GM20431 (cell line): ENCODE measurements around the gene PRKN.

Source experiments
- in situ Hi-C: fragments of 300-500 bp; cut with MseI, MboI; formaldehyde crosslinking; loops from one replicate; pipeline ENCODE4 v1.15.0; 2020; ENCODE audit warnings: low sequenced_read_pairs; ENCODE audit not compliant: unreplicated experiment

The PRKN gene

DNA sequence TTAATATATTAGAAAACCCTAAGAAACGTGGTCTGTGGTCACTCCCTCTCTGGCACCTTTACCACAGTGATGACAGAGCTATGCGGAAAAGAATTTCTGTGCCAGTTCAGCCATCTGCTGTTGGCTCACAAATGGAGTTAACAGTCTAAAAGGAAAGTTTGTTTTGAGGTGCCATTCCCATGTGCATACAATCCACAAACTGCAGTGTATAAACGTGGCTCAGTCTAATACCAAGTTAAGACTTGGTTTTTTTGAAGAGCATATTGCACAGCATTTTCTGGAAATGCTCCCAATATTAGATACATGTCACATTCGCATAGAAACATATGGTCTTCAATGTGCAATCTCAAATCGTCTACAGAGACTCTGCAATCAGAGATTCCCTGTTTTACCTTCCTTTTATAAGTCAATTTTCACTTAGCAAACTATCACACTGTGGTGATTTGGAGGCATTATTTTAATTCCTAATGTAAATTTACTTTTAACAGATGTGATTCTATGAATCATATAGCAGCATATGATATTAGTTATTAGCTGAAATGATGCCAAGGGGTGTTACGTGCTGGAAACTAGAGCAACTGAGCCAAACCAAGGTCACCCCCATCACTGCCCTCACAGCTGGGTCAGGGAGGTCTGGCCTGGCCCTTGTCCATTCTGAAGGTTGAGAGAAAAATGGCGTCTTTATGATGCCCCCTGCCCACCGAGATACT lies 383.5 kb downstream of the PRKN start:
- in situ Hi-C loops: no loop called here

DNA sequence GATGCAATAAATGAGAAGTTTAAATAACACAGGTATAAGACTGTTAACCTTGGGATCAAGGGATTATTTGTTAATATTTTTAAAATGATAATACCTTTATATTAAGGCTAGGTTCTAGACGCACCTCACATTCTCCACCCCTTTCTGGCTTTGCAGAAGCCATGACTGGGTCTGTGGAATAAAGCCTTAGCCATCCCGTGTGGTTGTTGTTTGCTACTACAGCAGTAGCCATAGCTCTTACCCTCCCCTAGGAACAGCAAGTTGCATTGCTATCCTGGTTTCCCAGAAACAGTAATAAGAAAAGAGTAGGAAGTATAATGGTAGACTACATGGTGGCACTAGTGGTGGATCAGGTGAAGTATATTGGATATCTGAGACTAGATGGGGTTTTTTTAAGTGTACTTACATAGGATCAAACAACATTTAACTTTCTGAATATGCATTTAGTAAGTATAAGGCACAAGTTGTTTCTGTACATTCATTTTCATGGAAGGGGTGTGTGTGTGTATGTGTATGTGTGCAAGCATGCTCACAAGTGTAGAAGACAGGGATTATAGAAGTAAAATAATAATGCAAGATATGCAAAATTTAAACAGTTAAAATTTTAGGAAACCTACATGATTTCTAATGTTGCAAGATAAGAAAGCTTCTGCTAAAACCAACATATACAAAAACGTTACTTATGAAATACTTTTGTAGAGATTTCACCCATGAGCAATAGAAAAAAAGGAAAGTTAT lies 384.2 kb downstream of the PRKN start:
- in situ Hi-C loops: no loop called here

DNA sequence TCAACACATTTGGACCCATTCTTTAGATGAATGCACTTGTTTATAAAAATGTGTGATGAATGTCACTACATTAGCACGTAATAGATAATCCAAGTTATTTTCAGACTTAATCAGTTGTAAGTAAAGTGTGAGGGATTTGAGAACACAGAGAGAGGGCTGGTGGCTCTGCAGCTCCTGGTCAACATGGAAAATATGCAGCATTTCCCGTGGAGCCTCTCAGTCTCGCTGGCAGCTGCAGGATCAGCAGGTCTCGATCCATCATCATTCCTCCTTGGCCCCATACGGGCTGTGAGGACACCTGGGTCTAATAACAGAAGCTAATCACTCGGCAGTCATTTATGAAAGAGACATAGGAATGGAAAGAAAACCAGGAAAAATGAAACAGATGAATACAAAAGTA lies 390.2 kb downstream of the PRKN start:
- in situ Hi-C loops: no loop called here

DNA sequence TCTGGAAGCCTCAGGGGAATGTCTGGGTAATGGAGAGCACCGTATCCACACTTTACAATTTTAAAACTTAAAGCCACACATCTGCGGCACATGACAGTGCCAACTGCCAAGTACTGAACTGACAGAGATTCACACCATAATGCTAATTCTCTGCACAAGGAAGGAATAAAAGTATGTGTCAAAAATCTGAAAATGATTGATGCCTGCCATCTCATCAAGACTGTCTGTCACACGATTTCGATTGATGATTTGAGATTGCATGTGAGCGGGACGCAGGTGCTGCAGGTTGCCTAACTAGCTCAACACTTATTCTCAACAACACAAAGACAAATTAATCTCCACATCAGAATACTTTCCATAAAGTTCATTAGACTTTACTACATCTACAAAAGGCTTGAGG lies 391.2 kb downstream of the PRKN start:
- in situ Hi-C loops: no loop called here

DNA sequence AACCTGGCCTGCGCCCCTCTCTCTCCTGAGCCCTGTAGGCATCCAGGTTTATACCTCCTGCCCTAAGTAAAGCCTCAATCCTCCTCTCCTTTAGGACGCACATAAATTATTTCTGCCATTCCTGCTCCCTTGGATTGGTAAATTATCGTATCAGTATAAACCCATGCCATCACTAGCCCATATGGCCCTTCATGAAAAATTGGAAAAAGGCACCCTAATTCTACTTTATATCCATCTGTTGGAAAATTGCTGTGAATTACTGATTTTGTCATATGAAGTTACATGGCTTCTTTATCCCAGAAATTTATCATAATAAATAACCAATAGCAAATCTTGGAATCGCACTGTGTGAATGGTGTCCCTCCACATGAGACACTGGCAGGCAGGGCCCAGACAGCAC lies 395.2 kb downstream of the PRKN start:
- in situ Hi-C loops: no loop called here

DNA sequence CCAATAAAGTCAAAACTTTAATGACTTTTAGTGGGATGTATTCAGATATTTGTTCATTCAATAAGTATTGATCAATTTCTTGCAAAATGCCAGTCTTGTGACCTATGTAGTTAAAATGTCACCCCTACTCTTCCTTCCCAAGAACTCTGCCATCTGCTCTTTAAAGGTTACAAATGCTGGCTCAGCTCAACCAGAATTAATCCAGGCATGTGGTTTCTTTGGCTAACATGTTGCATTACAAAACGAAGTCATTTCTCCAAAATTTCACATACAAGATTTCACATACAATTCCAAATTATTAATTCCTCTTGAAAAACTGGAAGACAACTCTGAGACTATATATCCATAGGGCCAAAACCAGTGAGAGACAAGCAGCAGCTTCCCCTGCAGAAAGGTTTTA lies 395.7 kb downstream of the PRKN start:
- in situ Hi-C loops: no loop called here

DNA sequence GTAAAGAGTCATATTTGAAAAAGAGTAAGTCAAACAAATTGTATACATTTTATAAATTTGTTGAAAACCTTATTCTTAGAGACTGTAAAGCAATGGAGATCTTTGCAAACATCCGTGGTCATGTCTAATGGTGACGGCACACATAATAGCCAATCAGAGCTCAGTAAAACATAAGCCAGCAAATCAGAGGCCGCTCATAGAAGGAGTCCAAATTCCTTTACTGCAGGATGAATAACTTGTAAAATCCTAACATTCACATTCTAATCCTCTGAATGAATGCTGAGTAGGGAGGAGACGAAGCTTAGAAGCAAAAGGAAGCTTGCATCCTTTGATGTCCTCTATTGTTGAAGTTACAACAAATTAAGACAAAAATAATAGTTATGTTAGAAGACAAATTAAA lies 401.7 kb downstream of the PRKN start:
- in situ Hi-C loops: no loop called here

DNA sequence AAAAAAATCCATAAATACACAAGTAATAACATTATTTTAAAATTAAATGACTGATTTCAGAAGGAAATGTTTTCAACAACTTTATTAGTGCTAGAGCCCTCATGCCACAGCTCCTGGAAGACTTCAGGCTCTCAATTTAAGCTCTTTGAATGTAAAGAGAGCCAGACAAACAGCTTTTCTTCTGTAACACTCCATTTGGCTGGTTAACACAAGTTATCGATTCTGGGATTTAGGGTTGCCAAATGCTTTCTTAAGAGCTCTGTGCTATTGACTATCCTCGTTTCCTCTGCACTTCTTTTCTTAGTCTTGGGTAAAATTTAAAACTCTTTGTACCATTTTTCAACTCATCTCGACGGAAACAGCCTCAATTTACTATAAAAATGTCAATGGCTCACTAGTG lies 402.5 kb downstream of the PRKN start:
- in situ Hi-C loops: no loop called here

DNA sequence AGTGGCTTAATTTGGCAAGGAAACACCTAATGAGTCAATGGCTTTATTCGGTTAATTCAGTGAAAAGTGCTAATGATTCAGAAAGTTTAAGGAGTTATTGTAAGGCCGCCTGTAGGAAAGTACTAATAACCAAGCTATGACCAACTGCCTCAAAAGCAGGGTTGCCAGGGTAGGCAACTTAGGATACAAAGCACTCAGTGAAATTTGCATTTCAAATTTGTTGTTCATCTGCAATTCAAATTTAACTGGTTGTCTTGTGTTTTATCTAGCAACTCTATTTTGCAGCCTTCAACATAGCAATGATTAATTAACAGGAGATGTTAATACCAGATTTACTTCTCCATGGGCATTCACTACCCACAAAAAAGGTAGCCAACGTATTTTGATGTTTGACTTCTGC lies 412.3 kb downstream of the PRKN start:
- in situ Hi-C loops: no loop called here

DNA sequence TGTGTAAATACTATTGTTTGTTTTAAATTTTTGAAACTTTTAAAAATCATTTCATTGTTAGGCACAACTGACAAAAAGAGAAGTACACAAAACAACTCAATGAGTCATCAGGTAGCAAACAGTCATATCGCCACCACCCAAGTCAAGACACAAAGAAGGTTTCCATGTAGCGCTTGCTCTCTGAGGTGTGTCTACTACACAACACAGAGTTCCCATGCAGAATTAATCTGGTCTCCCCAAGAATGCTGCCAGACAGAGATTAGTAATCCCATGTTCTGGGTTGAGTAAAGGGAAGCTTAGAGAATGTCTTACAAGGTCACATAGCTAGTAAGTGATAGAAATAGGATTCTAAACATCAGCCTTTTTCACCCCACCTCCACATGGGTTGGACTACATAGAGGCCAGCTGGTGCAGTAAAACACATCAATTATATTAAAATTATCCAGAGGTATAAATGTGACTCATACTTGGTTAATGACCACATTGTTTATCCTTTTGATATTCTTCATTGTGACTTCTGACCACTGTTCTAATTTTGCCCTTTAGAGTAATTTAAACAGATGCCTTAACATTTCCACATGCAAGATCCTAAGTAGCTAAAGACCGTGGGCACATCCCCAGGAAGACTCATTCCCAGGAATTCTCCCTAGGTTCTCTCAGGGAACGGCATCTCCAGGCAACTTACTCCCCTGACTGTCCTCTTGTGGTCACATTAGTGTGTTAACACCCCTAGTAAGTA lies 413.5 kb downstream of the PRKN start:
- in situ Hi-C loops: no loop called here

DNA sequence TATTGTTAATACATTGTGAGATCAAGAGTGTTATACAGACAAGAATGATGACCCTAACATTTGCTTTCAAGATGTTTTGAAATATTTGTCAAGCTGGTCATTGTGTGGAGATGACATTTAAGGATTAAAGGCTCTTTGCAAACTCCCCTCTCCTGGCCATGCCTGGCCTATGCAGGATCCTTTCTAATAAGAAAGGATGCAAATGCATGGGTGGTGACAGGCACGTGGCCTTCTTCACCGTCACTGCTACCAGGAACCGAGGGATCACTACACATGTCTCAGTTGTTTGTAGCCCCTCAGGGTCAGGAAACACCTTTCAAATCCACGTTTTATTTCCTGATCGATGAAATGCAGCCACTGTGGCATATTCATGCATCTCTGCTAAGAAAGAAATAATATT lies 419.7 kb downstream of the PRKN start:
- in situ Hi-C loops: no loop called here

DNA sequence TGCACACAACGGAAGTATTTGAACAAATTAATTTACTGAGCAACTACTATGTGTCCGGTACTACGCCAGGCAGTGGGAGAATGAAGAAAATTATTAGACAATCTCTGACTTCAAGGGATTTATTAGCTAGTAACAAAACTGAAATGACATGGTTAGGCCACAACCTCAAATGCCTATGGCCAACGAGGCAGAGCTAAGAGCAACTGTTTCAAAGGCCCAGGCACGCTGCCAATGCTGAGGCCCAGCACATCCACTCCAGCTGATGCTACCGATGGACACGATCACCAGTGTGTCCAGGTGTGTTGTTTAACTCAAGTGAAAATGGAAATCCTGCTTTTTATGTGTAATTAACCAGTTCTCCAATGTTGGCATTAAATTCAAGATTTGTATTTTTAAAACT lies 420.9 kb downstream of the PRKN start:
- in situ Hi-C loops: no loop called here

DNA sequence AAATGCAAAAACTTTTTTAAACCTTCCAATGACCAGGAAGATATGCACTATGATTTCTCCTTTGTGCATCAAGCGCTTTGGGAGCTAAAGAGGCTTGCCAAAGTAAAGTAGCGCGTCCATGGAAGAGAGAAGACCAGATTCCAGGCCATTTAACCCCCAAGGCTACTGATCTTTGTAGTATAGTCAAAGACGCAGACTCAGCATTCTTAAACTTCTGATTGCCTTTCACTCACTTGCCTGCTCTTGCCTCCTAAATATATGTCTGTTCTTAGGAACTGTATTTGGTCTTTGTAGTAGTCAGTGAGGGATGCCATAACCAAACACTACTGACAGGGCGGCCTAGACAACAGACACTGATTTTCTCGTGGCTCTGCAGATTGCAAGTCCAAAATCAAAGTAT lies 426.4 kb downstream of the PRKN start:
- in situ Hi-C loops: no loop called here

DNA sequence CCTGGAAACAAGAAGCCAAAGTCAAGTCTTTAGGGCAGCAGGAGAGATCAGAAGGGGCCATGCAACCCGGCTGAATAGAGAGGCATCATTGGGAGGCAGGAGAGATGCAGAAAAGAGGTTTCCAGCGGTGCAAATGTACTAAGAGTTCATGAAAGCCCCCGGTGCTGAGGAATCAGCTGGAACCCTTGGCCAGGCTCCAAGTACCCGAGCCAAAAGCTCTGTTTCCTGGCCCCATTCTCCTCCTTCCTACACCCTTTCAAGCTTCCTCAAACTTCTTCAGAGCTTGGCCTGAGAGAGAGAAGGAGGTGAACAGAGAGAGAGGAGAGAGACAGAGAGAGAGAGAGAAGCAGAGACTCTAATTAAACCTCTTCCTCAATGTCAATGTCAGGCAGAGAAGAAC lies 433.5 kb downstream of the PRKN start:
- in situ Hi-C loops: no loop called here

DNA sequence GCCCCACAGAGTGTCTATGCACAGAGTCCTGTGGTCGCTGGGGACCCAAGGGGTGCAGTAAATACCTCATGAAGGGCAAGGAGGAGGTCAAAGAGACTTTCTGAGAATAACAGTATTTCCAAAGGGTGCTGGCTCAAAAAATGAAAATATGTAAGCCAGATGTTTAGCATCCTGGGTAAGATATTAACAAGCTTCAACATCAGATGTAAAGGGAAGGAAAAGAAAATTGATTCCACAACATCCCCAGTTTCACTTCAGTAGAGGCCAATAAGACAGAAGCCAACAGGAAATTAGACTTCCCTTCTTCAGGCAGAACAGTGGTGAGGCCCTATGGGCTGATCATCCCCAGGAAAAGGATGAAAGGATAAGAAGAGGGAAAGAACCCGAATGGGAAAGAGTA lies 434.7 kb downstream of the PRKN start:
- in situ Hi-C loops: no loop called here

DNA sequence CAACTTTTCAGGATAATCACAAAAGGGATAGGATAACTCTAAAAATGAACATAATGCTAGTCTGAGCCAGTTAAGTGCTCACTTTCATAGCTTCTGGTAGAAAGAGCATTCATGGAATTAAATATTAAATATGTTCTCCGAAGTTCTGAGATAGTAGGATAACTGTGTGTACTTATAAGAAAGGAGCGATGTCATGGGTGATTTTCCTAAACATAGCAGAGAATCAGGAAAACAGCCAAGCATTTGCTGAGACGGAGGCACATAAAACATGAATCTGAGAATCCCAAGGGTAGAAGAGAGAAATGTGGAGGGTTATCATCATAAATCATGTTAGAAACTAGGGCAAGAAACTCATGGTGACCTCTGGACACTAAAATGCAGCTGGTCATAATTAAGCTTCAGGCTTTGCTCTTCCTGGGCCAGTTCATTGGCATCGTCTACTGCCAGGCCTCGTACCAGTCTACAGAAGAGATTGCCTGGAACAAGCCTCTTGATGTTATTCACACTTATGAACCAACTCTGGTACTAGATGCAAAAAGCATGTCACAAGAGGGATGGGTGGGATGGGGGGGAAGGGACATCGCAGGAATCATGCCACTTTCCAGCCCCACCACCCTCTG lies 436.6 kb downstream of the PRKN start:
- in situ Hi-C loops: no loop called here

DNA sequence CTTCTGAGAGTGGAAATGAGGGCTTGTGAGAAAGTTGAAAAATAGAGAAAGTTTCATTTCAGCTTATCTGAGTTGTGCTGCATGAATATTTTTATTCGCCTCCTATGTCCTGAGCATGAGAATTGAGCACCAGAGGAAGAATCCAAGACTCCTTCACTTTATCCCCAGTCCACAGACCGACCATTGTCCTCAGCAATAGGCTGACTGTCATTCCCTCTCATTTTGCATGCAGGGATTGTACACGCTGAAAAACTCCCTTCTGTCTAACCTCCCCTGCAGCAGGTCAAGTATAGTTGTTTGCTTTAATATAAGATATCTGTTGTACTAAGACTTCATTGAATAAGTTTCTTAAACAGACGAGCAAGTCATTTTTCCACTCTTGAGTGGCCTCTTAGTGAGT lies 437.6 kb downstream of the PRKN start:
- in situ Hi-C loops: no loop called here

DNA sequence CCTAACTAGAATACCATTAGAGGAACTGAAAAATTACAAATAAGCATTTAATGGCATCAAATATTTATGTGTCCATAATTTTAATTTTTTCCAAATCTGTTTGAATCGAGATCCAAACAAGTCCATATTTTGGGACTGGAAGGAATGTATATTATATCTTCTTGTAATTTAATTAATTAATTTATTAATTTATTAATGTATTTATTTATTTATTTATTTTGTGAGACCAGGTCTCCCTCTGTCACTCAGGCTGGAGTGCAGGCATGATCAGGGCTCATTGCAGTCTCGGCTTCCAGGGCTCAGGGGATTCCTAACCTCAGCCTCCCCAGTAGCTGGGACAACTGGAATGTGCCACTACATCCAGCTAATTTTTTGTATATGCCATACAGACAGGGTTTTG lies 453.6 kb downstream of the PRKN start:
- in situ Hi-C loops: no loop called here

DNA sequence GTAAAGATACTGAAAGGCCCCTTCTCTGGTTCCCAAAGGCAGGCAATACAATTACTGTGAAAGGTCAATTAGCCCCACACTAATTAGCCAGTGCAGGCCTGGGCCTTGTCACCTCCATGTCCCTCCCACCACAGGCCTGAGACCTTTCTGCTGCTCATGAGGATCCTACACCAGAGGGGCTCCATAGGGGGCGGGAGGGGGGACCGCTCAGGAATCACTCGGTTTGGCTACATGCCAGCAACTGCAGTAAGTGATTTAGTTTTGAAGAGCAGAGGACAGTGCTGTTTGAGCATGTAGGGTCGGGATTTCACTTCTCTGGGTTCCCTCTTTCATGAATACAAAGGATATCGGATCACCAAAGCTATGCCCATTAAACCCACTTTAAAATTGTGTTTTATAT lies 455.6 kb downstream of the PRKN start:
- in situ Hi-C loops: no loop called here

DNA sequence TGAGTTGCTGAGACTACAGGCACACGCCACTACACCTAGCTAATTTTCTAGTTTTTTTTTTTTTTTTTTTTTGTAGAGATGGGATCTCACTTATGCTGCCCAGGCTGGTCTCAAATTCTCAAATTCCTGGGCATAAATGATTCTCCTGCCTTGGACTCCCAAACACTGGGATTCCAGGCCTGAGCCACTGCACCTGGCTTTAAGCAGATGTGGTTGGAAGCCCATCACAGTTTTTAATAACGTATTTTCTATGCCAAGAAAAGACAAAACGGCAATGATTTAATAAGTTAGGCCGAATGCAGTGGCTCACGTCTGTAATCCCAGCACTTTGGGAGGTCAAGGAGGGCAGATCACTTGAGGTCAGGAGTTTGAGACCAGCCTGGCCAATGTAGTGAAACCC lies 456.6 kb downstream of the PRKN start:
- in situ Hi-C loops: no loop called here

DNA sequence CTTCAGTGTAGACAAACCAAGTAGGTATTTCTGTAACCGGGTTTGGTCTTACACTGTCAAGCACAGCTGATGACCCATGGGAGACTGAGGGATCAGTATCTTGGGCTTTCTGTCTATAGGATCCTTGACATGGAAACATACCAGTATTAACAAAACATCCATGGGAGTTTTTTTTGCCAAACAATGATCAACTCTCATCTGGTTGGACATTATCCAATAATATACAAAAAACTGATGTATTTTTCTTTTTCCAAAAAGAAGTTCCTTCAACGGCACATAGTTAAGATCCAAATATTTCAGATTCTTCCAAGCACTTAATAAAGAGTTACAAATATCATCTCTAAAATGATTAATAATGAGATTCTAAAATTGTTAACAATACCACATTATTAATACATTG lies 459.9 kb downstream of the PRKN start:
- in situ Hi-C loops: no loop called here
